ENCODE results near the gene TFIP11. TPM values are rescaled to one million over a fixed set of nuclear protein-coding genes. Genes with fewer than 3 reads are reported as not detected.

Gene TFIP11
- total RNA-seq, 1 experiment from 2014 or later = 26.9 TPM

DNA sequence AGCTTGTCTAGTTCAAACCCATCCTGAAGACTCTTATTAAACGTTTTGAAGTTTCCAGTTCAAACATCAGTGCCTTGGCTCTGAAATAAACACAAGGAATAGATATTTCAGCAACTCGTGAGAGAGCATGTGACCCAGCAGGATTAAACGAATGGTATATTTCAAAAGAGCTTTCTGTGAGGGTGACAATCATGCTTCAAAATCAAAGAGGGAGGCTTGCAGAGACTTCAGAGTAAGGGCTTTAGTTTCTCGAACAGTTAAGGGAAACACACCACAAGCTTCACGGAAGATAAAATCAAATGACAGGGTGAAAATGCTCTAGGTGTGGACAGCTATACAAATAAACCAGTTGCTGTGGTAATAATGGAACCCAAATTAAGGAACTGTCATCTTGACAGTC lies 30.1 kb downstream of the TFIP11 start:
- H3K27ac Mint-ChIP-seq = peak overlapping the region; percentile 73; the same call in 1 of the 2 replicates

GRCh38 chr22:26481694-26482093 lies 30.6 kb downstream of the TFIP11 start:
- H3K27me3 Mint-ChIP-seq (ENCODE audit: low read depth) = no peaks in the 10 kb centered on the region
- no peaks in the 10 kb centered on the region for H3K9me3 Mint-ChIP-seq
- peak overlapping the region; percentile 89 for H3K4me3 Mint-ChIP-seq
- H3K4me1 Mint-ChIP-seq = peaks cover 45% of the 10 kb centered on the region
- H3K36me3 Mint-ChIP-seq = peaks cover 30% of the 10 kb centered on the region
- POLR2A ChIA-PET = interaction anchor here (2.2 kb wide), 1 partner anchor 176 kb away, joined by 7 read pairs; the partner anchor contains the start of gene MIAT
- H3K27ac Mint-ChIP-seq = peak overlapping the region; percentile 84; the same call in 1 of the 2 replicates
- no peak for ATAC-seq
- CTCF ChIA-PET = interaction anchor here (0.7 to 4.8 kb wide), 5 partner anchors 35 to 188 kb away, joined by 3 to 17 read pairs (median 4); no protein-coding TSS in a partner anchor
- TF ChIP-seq ZNF425 (CRISPR knock-in tag; conservative IDR thresholded peaks at IDR 0.05) = no peak
- no peak for DNase-seq (ENCODE audit: low spot score)

More for the DNA sequence above, 30.1 kb downstream of the TFIP11 start:
- POLR2A ChIA-PET = interaction anchor here (2.2 kb wide), 1 partner anchor 175 kb away, joined by 7 read pairs; the partner anchor contains the start of gene MIAT
- H3K36me3 Mint-ChIP-seq = peaks cover 26% of the 10 kb centered on the region
- ATAC-seq (no peak), DNase-seq (ENCODE audit: low spot score) (no peak)
- no peaks in the 10 kb centered on the region for H3K9me3 Mint-ChIP-seq
- CTCF ChIA-PET = interaction anchor here (0.7 to 4.8 kb wide), 5 partner anchors 36 to 187 kb away, joined by 3 to 17 read pairs (median 4); no protein-coding TSS in a partner anchor
- peak overlapping the region; percentile 89 for H3K4me3 Mint-ChIP-seq
- H3K27me3 Mint-ChIP-seq (ENCODE audit: low read depth) = no peaks in the 10 kb centered on the region
- no peak for TF ChIP-seq ZNF281 (CRISPR knock-in tag; IDR thresholded peaks at IDR 0.05)
- no peak for TF ChIP-seq KAT7 (CRISPR knock-in tag; IDR thresholded peaks at IDR 0.05; ENCODE audit: borderline replicate concordance)
- TF ChIP-seq FOXJ3 (CRISPR knock-in tag; IDR thresholded peaks at IDR 0.05; ENCODE audit: borderline replicate concordance) = no peak
- TF ChIP-seq, protein P1, sequence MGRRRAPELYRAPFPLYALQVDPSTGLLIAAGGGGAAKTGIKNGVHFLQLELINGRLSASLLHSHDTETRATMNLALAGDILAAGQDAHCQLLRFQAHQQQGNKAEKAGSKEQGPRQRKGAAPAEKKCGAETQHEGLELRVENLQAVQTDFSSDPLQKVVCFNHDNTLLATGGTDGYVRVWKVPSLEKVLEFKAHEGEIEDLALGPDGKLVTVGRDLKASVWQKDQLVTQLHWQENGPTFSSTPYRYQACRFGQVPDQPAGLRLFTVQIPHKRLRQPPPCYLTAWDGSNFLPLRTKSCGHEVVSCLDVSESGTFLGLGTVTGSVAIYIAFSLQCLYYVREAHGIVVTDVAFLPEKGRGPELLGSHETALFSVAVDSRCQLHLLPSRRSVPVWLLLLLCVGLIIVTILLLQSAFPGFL (CRISPR knock-in tag; IDR thresholded peaks at IDR 0.05; ENCODE audit: borderline replicate concordance) = no peak
- TF ChIP-seq E2F4 (CRISPR knock-in tag; IDR thresholded peaks at IDR 0.05; ENCODE audit: borderline replicate concordance, low read depth) = no peak
- TF ChIP-seq ZNF121 (CRISPR knock-in tag; IDR thresholded peaks at IDR 0.05) = no peak
- TF ChIP-seq HMGA2 (CRISPR knock-in tag; IDR thresholded peaks at IDR 0.05) = no peak
- no peak for TF ChIP-seq TEAD4 (CRISPR knock-in tag; IDR thresholded peaks at IDR 0.05)
- no peak for TF ChIP-seq SMAD4 (CRISPR knock-in tag; IDR thresholded peaks at IDR 0.05)
- TF ChIP-seq JUN (CRISPR knock-in tag; IDR thresholded peaks at IDR 0.05) = no peak
- TF ChIP-seq, protein P2, sequence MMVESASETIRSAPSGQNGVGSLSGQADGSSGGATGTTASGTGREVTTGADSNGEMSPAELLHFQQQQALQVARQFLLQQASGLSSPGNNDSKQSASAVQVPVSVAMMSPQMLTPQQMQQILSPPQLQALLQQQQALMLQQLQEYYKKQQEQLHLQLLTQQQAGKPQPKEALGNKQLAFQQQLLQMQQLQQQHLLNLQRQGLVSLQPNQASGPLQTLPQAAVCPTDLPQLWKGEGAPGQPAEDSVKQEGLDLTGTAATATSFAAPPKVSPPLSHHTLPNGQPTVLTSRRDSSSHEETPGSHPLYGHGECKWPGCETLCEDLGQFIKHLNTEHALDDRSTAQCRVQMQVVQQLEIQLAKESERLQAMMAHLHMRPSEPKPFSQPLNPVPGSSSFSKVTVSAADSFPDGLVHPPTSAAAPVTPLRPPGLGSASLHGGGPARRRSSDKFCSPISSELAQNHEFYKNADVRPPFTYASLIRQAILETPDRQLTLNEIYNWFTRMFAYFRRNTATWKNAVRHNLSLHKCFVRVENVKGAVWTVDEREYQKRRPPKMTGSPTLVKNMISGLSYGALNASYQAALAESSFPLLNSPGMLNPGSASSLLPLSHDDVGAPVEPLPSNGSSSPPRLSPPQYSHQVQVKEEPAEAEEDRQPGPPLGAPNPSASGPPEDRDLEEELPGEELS (CRISPR knock-in tag; IDR thresholded peaks at IDR 0.05) = no peak
- TF ChIP-seq GABPB1 (CRISPR knock-in tag; IDR thresholded peaks at IDR 0.05) = no peak
- H3K4me1 Mint-ChIP-seq = peaks cover 45% of the 10 kb centered on the region
